Measurements from ENCODE around the gene NKAIN2.

The NKAIN2 gene

DNA sequence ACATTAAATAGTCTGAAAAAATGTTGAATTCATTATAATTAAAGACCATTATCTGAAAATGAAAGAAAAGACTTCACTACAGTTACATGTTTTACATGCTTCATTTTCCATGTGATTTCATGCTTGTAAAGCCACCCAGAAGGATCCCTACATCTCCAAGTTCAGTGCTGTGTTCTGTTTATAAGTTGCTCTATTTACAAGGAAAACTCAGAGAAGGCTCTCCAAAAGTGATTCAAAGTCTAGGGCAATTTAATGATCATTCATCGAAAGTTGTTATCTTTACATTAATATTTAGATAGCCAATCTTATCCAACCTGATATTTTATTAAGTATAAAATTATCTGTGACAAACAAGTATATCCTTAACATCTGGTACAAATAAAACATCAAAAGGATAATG lies 663.7 kb downstream of the NKAIN2 start:
- Histone ChIP-seq H3K27me3 (ENCODE audit: control insufficient read depth, insufficient read depth, low read length) (no peaks in the 10 kb centered on the region), H3K4me1 (ENCODE audit: control insufficient read depth, insufficient read depth, low read length) (no peaks in the 10 kb centered on the region), H3K4me3 (ENCODE audit: low read length) (no peak overlapping the region), H3K36me3 (ENCODE audit: control insufficient read depth, insufficient read depth, low read length) (no peaks in the 10 kb centered on the region), H3K27ac (ENCODE audit: low read depth, low read length) (no peak overlapping the region), H3K9ac (ENCODE audit: low read length) (no peak overlapping the region)

DNA sequence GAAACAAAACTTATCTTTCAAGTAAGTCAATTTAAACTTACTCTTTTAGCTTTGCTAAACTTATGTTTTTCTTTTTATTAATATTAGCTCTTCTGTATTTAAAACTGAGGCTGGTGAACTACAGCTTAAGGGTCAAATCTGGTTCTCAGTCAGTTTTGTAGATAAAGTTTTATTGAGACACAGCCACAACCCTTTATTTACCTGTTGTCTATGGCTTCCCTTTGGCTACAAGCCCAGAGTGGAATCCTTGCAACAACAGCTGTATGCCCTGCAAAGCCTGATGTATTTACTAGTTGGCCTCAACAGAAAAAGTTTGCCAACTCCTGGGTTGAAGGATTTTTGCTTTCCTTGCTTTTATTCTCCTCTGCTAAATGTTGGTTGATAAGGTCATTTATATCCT lies 667.1 kb downstream of the NKAIN2 start:
- H3K27me3 ChIP-seq (ENCODE audit: control insufficient read depth, insufficient read depth, low read length): no peaks in the 10 kb centered on the region
- H3K4me1 ChIP-seq (ENCODE audit: control insufficient read depth, insufficient read depth, low read length): no peaks in the 10 kb centered on the region
- no peak overlapping the region for H3K9ac ChIP-seq (ENCODE audit: low read length)
- H3K4me3 ChIP-seq (ENCODE audit: low read length): no peak overlapping the region
- H3K27ac ChIP-seq (ENCODE audit: low read depth, low read length): no peak overlapping the region
- H3K36me3 ChIP-seq (ENCODE audit: control insufficient read depth, insufficient read depth, low read length): no peaks in the 10 kb centered on the region

DNA sequence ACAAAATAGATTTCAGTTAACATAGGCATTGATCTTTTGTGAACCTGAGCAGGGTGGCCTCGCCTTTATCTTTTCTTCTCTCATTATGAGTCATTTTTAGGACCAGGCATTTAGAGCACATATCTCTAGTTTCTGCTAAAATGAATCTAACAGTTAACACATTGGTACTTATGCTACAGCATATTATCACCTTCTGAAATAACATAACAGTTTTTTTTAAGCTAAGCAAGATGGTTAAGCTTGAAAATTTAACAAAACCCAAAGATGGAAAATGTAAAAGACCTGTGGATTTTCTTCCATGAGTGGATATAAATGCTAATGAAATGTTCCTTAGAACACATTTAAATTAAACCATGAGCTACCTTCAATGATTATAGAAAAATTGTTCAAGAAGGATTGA lies 671.5 kb downstream of the NKAIN2 start:
- Histone ChIP-seq H3K4me3 (ENCODE audit: low read length) (no peak overlapping the region), H3K9ac (ENCODE audit: low read length) (no peak overlapping the region), H3K27ac (ENCODE audit: low read depth, low read length) (no peak overlapping the region), H3K36me3 (ENCODE audit: control insufficient read depth, insufficient read depth, low read length) (no peaks in the 10 kb centered on the region), H3K4me1 (ENCODE audit: control insufficient read depth, insufficient read depth, low read length) (no peaks in the 10 kb centered on the region), H3K27me3 (ENCODE audit: control insufficient read depth, insufficient read depth, low read length) (no peaks in the 10 kb centered on the region)

DNA sequence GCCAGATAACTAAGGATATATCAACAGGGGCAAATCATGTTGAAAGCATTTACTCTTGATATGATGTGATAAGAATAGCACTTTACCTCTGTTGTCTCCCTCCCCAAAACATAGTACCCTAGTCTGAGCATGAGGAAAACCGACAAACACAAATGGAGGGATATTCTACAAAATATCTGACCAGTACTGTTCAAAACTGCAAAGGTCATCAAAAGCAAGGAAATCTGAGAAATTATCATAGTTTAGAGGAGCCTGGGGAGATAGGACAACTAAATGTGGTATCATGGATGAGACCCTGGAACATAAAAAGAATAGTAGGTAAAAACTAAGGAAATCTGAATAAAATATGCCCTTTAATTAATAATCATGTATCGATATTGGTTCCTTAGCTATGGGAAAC lies 675.2 kb downstream of the NKAIN2 start:
- Histone ChIP-seq H3K36me3 (ENCODE audit: control insufficient read depth, insufficient read depth, low read length) (no peaks in the 10 kb centered on the region), H3K9ac (ENCODE audit: low read length) (no peak overlapping the region), H3K4me3 (ENCODE audit: low read length) (no peak overlapping the region), H3K27me3 (ENCODE audit: control insufficient read depth, insufficient read depth, low read length) (no peaks in the 10 kb centered on the region), H3K27ac (ENCODE audit: low read depth, low read length) (no peak overlapping the region), H3K4me1 (ENCODE audit: control insufficient read depth, insufficient read depth, low read length) (no peaks in the 10 kb centered on the region)

DNA sequence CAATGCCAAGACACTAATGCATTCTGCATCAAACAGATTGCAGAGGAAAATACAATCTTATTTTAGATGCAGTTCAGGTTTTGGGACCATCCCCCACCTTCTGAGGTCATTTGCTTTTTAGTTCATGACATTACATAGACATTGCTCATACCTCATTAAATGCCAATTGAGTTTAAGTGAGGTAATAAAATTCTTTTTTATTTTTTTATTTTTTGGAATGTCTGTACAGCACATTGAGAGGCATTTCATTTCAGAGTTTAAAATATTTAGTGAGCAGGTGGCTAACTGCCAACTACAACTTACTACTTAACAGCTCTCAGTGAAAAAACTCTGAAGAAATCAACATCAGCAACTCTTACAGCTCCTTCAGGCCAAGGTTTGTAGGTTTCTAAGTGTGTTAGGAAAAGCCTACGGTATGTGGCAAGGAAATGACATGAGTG lies 676.3 kb downstream of the NKAIN2 start:
- Histone ChIP-seq H3K9ac (ENCODE audit: low read length) (no peak overlapping the region), H3K4me1 (ENCODE audit: control insufficient read depth, insufficient read depth, low read length) (no peaks in the 10 kb centered on the region)

DNA sequence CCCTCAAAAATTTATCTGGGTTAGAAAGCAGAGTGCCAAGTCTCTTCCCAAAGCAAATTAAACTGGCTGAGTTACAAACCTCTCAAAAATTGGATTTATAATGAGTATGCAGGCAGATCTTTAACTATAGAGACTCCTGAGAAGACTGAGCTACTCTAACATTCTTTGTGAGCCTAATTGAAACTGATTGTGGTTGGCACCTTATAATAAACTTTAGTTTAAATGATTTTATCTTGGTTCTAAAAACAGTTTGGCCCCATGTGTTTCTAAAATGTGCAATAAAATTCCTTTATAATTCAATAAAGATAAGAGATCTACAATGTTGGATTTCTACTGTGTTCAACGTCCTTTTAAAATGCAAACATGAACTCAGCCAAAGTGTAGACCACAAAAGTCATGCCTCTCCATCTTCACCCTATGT lies 678.4 kb downstream of the NKAIN2 start:
- Histone ChIP-seq H3K9ac (ENCODE audit: low read length) (no peak overlapping the region), H3K4me3 (ENCODE audit: low read length) (no peak overlapping the region), H3K36me3 (ENCODE audit: control insufficient read depth, insufficient read depth, low read length) (no peaks in the 10 kb centered on the region), H3K27ac (ENCODE audit: low read depth, low read length) (no peak overlapping the region), H3K27me3 (ENCODE audit: control insufficient read depth, insufficient read depth, low read length) (no peaks in the 10 kb centered on the region), H3K4me1 (ENCODE audit: control insufficient read depth, insufficient read depth, low read length) (no peaks in the 10 kb centered on the region)

More for the DNA sequence above, 676.3 kb downstream of the NKAIN2 start:
- H3K27ac ChIP-seq (ENCODE audit: low read depth, low read length): no peak overlapping the region
- H3K4me3 ChIP-seq (ENCODE audit: low read length): no peak overlapping the region
- H3K27me3 ChIP-seq (ENCODE audit: control insufficient read depth, insufficient read depth, low read length): no peaks in the 10 kb centered on the region
- H3K36me3 ChIP-seq (ENCODE audit: control insufficient read depth, insufficient read depth, low read length): no peaks in the 10 kb centered on the region

DNA sequence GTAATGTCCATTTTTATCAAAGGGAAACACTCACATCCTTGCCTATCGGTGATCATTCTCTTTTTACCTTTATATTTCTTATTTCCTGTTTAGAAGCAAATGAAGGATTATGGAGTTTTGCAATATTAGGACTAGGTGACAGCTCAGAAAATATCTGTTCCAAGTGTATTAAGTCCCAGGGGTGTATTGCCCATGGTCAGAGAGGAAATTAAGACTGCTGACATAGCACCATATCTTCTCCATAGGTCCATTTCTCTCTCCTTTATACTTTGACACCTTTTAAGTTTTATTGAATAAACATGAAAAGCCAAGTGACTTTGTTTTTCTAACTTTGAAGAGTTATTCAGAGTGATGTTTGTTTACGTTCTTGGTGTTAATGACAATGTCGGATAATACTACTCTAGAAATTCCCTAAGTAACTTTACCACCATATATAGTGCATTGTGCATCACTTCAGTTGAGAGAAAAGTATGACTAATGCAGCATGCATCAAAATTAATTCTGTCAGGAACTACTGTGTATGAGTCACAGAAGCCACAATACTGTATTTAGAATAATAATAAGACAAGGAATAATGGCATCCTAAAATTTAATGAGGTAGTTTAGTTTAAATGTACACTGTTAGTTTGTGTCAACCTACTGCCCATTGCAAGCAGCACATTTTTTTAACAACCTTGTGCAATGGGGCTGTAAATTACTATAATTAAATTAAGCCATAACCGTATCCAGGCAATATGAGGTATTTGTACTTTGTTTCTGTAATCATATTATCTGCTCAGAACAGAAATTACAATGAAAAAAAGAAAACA lies 684.2 kb downstream of the NKAIN2 start:
- H3K4me1 ChIP-seq (ENCODE audit: control insufficient read depth, insufficient read depth, low read length): no peaks in the 10 kb centered on the region
- H3K36me3 ChIP-seq (ENCODE audit: control insufficient read depth, insufficient read depth, low read length): no peaks in the 10 kb centered on the region
- no peaks in the 10 kb centered on the region for H3K27me3 ChIP-seq (ENCODE audit: control insufficient read depth, insufficient read depth, low read length)
- no peak overlapping the region for H3K4me3 ChIP-seq (ENCODE audit: low read length)
- no peak overlapping the region for H3K27ac ChIP-seq (ENCODE audit: low read depth, low read length)
- H3K9ac ChIP-seq (ENCODE audit: low read length): no peak overlapping the region

DNA sequence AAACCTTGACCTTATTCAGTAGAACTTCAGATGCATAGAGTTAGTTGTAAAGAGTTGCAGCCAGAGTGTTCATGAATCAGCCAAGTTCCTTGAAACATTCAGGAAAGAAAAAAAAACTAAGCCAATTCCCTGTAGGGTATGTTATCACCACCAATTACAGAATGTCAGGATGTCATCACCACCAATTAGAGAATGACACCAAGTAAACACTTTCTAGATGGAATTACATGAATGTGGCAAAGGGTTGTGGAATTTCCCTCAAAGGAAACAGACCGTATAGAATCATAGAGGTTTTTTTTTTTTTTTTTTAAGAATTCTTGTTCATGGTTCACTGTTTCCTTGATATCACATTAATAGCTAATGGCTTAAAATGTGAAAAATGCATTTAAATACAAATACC lies 686.5 kb downstream of the NKAIN2 start:
- Histone ChIP-seq H3K4me3 (ENCODE audit: low read length) (no peak overlapping the region), H3K4me1 (ENCODE audit: control insufficient read depth, insufficient read depth, low read length) (no peaks in the 10 kb centered on the region), H3K36me3 (ENCODE audit: control insufficient read depth, insufficient read depth, low read length) (no peaks in the 10 kb centered on the region), H3K9ac (ENCODE audit: low read length) (no peak overlapping the region), H3K27ac (ENCODE audit: low read depth, low read length) (no peak overlapping the region), H3K27me3 (ENCODE audit: control insufficient read depth, insufficient read depth, low read length) (no peaks in the 10 kb centered on the region)

DNA sequence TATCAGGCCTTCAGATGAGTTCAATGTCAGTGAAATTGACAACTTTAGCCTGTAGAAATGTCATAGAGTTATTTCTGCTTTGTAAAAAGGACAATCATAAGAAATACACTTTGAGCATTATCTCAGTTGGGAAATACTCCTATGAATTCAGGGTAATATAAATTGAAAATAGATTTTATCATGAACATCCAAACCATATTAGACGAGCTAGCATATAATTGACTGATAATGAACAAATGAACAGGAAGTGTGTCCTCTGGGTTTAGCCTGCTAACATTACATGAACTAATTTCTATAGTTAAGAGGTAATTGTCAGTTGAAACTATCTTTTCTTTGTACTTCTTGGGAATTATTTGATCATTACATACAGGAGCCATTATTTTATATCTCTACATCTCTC lies 689.6 kb downstream of the NKAIN2 start:
- no peak overlapping the region for H3K27ac ChIP-seq (ENCODE audit: low read depth, low read length)
- no peaks in the 10 kb centered on the region for H3K27me3 ChIP-seq (ENCODE audit: control insufficient read depth, insufficient read depth, low read length)
- H3K4me3 ChIP-seq (ENCODE audit: low read length): no peak overlapping the region
- no peak overlapping the region for H3K9ac ChIP-seq (ENCODE audit: low read length)
- H3K36me3 ChIP-seq (ENCODE audit: control insufficient read depth, insufficient read depth, low read length): no peaks in the 10 kb centered on the region
- H3K4me1 ChIP-seq (ENCODE audit: control insufficient read depth, insufficient read depth, low read length): no peaks in the 10 kb centered on the region

DNA sequence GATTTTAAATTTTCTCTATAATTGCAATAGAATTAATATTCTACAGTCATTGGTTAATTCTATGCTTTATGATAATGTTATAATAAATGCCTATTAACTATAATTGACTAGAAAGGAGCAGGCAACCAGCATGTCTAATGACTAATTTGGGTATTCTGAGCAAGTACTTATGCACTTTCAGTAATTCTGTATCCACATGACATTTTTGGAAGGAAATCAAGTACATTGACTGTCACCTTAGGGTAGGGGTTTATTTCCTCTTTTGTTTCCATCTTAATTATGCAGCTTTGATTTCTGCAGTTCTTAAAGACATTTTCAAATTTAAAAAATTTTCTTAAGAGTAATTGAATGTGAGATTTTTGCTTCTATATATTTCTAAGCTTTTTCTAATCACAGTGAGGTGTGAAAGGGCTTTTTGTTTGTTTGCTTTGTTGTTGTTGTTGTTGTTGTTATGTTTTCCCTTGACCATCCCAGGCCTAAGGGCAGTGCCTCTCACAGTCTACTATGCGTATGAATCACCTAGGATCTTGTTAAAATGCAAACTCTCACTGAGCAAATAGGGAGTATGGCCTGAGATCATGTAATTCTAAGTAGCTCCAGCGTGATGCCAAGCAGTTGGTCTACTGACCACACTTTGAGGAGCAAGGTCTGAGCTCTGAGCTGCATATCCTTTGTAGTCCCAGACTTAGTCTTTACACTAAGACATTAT lies 691.4 kb downstream of the NKAIN2 start:
- Histone ChIP-seq H3K9ac (ENCODE audit: low read length) (no peak overlapping the region), H3K36me3 (ENCODE audit: control insufficient read depth, insufficient read depth, low read length) (no peaks in the 10 kb centered on the region), H3K4me1 (ENCODE audit: control insufficient read depth, insufficient read depth, low read length) (no peaks in the 10 kb centered on the region)

DNA sequence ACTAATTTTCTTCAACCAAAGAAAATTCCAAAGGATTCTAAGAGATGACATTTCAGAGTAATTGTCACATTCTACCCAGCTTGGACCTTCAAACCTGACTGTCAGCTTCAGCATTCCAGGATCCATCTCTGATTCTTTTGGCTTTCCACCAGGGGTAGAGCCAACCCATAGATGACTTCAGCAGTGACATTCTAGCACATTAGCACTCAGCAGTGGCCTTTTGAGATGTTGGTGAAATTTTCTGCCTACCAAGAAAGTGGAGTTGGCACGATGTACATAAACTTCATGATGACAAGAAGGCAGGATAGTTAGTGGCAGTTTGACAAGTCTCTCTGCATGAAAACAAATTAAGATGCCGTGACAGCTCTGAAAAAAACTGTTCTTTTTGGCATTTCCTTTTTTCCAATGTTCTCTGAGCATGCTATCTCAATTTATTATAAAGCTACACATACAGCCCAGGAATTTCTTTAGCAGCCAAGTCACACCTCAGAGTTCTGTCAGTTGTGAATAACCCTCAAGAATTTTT lies 692.1 kb downstream of the NKAIN2 start:
- no peaks in the 10 kb centered on the region for H3K27me3 ChIP-seq (ENCODE audit: control insufficient read depth, insufficient read depth, low read length)
- no peak overlapping the region for H3K27ac ChIP-seq (ENCODE audit: low read depth, low read length)
- no peaks in the 10 kb centered on the region for H3K4me1 ChIP-seq (ENCODE audit: control insufficient read depth, insufficient read depth, low read length)
- no peaks in the 10 kb centered on the region for H3K36me3 ChIP-seq (ENCODE audit: control insufficient read depth, insufficient read depth, low read length)
- H3K9ac ChIP-seq (ENCODE audit: low read length): no peak overlapping the region
- no peak overlapping the region for H3K4me3 ChIP-seq (ENCODE audit: low read length)

More for the DNA sequence above, 691.4 kb downstream of the NKAIN2 start:
- H3K27me3 ChIP-seq (ENCODE audit: control insufficient read depth, insufficient read depth, low read length): no peaks in the 10 kb centered on the region
- no peak overlapping the region for H3K4me3 ChIP-seq (ENCODE audit: low read length)
- no peak overlapping the region for H3K27ac ChIP-seq (ENCODE audit: low read depth, low read length)

DNA sequence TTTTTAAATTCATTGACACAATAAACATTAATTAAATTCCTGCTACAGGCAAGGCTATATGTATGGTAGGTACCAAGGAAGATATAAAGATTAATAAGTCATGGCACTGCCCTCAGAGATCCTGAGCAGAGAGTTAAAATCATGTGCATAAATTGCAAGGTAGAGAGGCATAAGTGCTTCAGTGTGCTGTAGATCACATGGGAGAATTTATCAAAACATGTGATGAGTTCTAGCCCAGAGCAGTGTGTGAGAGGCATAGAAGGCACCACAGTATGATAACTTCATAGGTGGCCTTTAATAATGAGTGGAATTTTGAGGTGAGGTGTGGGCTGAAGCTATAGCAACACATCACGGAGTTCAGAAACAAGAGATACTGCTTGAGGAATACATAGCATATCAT lies 692.7 kb downstream of the NKAIN2 start:
- Histone ChIP-seq H3K27ac (ENCODE audit: low read depth, low read length) (no peak overlapping the region), H3K4me3 (ENCODE audit: low read length) (no peak overlapping the region), H3K4me1 (ENCODE audit: control insufficient read depth, insufficient read depth, low read length) (no peaks in the 10 kb centered on the region), H3K9ac (ENCODE audit: low read length) (no peak overlapping the region), H3K27me3 (ENCODE audit: control insufficient read depth, insufficient read depth, low read length) (no peaks in the 10 kb centered on the region), H3K36me3 (ENCODE audit: control insufficient read depth, insufficient read depth, low read length) (no peaks in the 10 kb centered on the region)
